ENCODE results near the gene RNF25.

RNF25 gene

GRCh38 chr2:218671654-218672566, at the start of gene RNF25, which contains the start of gene STK36:
Gene RNF25, minus strand, starts transcription at chr2:218672002. Its CDS starts 32 bp downstream, at chr2:218671970.
Gene STK36, plus strand, starts transcription at chr2:218672086. Its CDS starts 744 bp downstream, at chr2:218672830.
- peak; percentile 96 for DNase-seq (ENCODE audit: low spot score)

- DNase-seq (ENCODE audit: low spot score): no peak
Observed at GRCh38 chr2:218721488-218721887, 49.7 kb upstream of the RNF25 start.

GRCh38 chr2:218720048-218721041, 48.5 kb upstream of the RNF25 start:
- DNase-seq (ENCODE audit: low spot score): no peak

- DNase-seq (ENCODE audit: low spot score): no peak
Observed at GRCh38 chr2:218719457-218719856, 47.7 kb upstream of the RNF25 start.

- DNase-seq (ENCODE audit: low spot score): no peak
Observed at GRCh38 chr2:218718058-218718457, 46.3 kb upstream of the RNF25 start.

- no peak for DNase-seq (ENCODE audit: low spot score)
Observed at GRCh38 chr2:218717262-218717661, 45.5 kb upstream of the RNF25 start.

GRCh38 chr2:218716070-218716469, 44.3 kb upstream of the RNF25 start:
- DNase-seq (ENCODE audit: low spot score): no peak

GRCh38 chr2:218713922-218714321, 42.1 kb upstream of the RNF25 start:
- no peak for DNase-seq (ENCODE audit: low spot score)

- DNase-seq (ENCODE audit: low spot score): no peak
Observed at GRCh38 chr2:218711550-218711929, 39.7 kb upstream of the RNF25 start.

GRCh38 chr2:218710687-218711549, 39.1 kb upstream of the RNF25 start, which contains the start of gene TTLL4:
Gene TTLL4, plus strand, starts transcription at chr2:218710835. Its CDS starts 26,842 bp downstream, at chr2:218737677.
- peak; percentile 100 for DNase-seq (ENCODE audit: low spot score)

- no peak for DNase-seq (ENCODE audit: low spot score)
Observed at GRCh38 chr2:218710334-218710686, 38.5 kb upstream of the RNF25 start.

- no peak for DNase-seq (ENCODE audit: low spot score)
Observed at GRCh38 chr2:218709908-218710307, 38.1 kb upstream of the RNF25 start.

GRCh38 chr2:218708086-218708485, 36.3 kb upstream of the RNF25 start:
- DNase-seq (ENCODE audit: low spot score): no peak

- no peak for DNase-seq (ENCODE audit: low spot score)
Observed at GRCh38 chr2:218703341-218703740, 31.5 kb upstream of the RNF25 start.

- DNase-seq (ENCODE audit: low spot score): no peak
Observed at GRCh38 chr2:218701806-218702205, 30.0 kb upstream of the RNF25 start.

- no peak for DNase-seq (ENCODE audit: low spot score)
Observed at GRCh38 chr2:218698885-218699284, 27.1 kb upstream of the RNF25 start.

GRCh38 chr2:218694405-218695145, 22.8 kb upstream of the RNF25 start:
- DNase-seq (ENCODE audit: low spot score): no peak

GRCh38 chr2:218691234-218691633, 19.4 kb upstream of the RNF25 start:
- DNase-seq (ENCODE audit: low spot score): no peak

GRCh38 chr2:218687400-218688060, 15.7 kb upstream of the RNF25 start:
- DNase-seq (ENCODE audit: low spot score): peak; percentile 82

GRCh38 chr2:218680061-218680460, 8.3 kb upstream of the RNF25 start:
- no peak for DNase-seq (ENCODE audit: low spot score)
